ENCODE measurements around the gene CLDN12.

CLDN12 gene

DNA sequence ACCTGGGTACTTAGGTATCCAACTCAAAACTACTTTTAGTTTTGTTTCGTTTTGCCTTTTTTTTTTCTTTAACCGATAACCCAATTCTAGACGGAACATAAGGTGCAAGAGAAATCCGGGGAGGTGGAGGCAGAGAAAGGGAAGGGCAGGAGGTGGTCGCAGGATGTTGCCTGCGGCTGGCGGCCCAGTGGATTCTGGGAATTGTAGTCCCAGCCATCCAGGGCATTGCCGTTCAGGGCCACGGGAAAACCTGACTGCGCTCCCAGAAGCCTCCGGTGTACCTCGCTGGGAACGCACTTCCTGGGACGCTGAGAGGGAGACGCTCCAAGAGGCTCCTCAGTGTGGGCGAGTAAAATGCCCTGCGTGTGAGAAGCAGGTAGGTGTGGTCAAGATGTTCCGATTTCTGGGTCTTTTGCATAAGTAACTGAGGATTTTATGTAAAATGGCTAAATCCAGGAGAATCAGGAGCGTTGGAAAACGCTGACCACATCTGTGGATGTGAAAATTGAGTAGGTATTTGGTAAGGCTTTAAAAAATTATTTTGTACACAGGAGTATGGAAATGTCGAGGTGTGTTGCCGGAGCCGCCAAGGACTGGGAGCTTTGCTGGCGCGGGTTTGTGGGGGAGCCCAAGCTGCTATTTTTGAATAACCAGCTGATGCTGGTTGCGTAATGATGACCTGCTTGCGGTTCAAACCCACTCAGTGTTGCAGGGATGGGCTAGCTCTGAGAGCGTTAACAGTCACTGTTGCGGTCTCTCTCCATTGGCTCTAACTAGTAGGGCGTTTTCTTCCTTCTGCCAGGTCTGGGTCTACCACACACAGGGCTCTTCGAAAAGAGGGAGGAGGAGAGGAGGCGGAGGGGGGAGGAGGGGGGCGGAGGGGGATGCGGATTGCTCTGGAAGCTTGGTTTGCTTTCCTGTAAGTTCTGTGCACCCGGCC is at the start of gene CLDN12:
CLDN12 (plus strand) TSS at position 288 of the 940 bp plus-strand sequence. CDS start 9,216 bp downstream, outside the sequence.
- peak; percentile 83 for DNase-seq

DNA sequence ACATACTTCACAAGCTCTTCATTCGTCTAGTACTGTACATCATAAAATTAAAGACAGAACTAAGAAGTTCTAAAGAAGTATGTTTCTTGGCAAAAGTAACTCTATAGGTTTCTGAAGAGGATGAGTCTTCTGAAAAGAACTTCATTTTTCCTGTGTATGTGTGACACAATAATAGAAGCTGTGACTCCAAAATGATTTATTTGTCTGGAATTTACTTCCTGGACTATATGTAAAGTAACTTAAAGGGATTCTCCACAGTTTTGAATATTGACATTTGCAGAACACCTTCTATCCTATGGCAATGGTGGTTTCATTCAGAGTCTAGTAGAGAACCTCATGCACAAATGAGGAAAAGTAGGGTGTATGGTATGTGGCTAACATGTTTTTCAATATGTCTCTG is 19.8 kb upstream of the CLDN12 start:
- DNase-seq: no peak

- DNase-seq: no peak
These were observed 19.4 kb upstream of the CLDN12 start for GRCh38 chr7:90383861-90384260.

- DNase-seq: no peak
These were observed 18.8 kb upstream of the CLDN12 start for GRCh38 chr7:90384433-90384832.

- no peak for DNase-seq
These were observed 15.6 kb upstream of the CLDN12 start for GRCh38 chr7:90387470-90388240.

- no peak for DNase-seq
These were observed 12.3 kb upstream of the CLDN12 start for GRCh38 chr7:90390926-90391325.

- no peak for DNase-seq
These were observed 11.8 kb upstream of the CLDN12 start for GRCh38 chr7:90391488-90391887.

DNA sequence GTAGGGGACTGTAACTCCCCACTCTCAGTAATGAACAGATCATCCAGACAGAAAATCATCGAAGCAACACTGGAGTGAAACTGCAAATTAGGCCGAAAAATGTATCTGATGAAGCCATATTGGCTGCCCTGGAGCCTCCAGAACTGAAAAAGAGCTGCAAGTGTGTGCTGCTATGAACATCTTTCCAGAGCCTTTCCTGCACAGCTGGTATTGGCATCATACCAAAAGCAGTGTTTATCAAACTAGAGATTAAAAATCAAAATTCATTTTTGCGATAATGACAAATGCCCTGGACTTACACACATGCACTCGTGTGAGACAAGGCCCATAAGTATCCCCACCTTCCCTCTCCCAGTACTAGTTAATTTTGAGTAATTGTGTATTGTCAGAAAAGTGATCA is 6.8 kb upstream of the CLDN12 start:
- no peak for DNase-seq

- DNase-seq: no peak
These were observed 1.3 kb upstream of the CLDN12 start for GRCh38 chr7:90401989-90402388.

DNA sequence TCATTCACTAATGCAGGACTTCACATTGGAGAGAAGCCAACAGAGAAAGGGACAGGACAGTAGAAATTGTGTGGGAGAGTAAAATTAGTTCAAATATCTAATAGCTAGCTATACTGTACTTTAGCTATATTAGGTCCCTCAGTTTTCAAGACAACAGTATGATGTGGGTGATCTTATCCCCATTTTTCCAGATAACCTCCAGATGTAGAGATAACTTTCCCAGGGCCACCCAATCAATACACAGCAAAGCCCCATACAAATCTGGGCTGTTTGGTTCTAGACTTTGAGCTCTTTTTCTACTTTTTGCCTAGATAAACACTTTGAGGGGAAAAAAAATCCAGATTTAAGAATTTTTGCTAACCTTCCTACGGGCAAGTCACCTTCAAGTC is 482 bp upstream of the CLDN12 start:
- no peak for DNase-seq

- no peak for DNase-seq
These were observed 1.5 kb downstream of the CLDN12 start for GRCh38 chr7:90404777-90405176.

GRCh38 chr7:90407484-90407821 is 4.2 kb downstream of the CLDN12 start:
- DNase-seq: no peak

DNA sequence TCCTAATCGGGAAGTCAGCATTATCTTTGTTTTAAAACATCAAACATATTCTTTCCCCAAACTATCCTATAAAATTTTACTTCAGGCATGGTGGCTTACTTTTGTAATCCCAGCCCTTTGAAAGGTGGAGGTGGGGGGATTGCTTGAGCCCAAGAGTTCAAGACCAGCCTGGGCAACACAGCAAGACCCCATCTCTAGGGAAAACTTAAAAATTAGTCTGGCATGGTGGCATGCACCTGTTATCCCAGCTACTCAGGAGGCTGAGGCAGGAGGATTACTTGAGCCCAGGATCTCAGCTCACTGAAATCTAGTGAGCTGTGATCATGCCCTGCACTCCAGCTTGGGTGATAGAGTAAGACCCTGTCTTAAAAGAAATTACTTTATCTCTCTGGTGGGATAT is 4.9 kb downstream of the CLDN12 start:
- no peak for DNase-seq

GRCh38 chr7:90409667-90410066 is 6.4 kb downstream of the CLDN12 start:
- no peak for DNase-seq

DNA sequence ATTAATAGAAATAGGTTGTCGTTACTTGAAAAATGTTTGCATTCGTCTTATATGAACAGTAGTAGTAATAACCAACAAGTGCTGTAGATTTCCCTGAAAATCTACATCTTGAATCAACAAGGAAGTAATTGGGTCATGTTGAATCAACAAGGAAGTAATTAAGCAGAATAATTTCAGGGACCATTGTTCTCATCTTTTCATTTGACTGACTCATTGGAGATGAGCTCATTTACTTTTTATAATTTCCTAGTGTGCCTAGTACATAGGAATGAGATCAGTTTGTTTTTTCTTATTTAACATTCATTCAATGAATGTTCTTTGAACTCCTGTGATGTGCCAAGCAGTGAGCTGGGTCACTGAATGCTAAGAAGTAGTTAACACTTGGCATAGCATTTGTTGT is 8.2 kb downstream of the CLDN12 start:
- DNase-seq: no peak

DNA sequence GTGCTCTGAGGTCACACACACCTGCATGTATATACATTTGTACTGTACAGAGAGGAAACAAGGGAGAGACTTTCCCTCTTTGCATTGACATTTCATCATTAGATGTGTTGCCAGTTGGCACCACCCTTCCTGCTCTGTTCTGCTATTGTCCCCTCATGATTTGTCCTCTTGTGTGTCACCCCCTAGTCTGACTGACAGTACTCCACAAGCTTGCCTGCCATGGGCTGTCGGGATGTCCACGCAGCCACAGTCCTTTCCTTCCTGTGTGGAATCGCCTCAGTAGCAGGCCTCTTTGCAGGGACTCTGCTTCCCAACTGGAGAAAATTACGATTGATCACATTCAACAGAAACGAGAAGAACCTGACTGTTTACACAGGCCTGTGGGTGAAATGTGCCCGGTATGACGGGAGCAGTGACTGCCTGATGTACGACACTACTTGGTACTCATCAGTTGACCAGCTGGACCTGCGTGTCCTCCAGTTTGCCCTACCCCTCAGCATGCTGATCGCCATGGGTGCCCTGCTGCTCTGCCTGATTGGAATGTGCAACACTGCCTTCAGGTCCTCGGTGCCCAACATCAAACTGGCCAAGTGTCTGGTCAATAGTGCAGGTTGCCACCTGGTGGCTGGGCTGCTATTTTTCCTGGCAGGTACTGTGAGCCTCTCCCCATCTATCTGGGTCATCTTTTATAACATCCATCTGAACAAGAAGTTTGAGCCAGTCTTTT is 9.4 kb downstream of the CLDN12 start:
- no peak for DNase-seq

- no peak for DNase-seq
These were observed 9.9 kb downstream of the CLDN12 start for GRCh38 chr7:90413185-90413528.

GRCh38 chr7:90421651-90422050 is 18.4 kb downstream of the CLDN12 start:
- no peak for DNase-seq

DNA sequence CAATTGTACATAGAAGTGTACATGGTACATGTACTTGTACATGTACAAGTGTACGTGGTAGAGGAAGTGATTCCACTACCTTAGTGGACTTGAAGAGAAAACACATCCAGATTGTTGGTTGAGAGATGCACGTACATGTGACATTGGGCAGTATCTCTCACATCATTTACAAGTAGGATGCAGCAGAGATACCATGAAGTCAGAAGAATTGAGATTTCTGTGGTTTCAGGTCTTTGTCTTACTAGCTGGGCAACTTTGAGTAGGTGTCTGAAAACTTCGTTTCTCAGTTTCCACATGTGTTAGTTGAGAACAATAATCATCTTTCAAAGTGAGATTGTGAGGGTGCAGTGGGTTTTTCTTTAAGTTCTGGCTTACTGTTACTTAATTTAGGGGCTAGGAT is 21.5 kb downstream of the CLDN12 start:
- DNase-seq: no peak

DNA sequence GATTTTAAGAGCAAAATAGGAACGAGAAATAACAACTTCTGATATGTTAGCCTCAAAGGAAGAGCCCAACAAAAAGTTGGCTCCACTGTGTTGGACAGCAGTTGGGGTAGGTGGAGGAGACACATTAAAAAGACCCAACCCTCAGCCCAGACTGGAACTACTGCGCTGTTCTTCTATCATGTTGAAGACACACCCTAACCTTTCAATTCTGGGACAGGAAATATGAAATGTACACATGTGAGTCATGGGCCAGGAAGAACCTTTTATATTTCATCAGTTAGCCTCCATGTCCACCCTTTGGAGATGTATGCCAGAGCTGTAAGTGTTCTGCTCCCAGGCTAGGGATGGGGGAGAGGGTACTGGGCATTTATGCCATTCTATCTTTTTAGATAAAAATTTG is 22.1 kb downstream of the CLDN12 start:
- DNase-seq: no peak

- DNase-seq: no peak
These were observed 27.6 kb downstream of the CLDN12 start for GRCh38 chr7:90430614-90431460.

DNA sequence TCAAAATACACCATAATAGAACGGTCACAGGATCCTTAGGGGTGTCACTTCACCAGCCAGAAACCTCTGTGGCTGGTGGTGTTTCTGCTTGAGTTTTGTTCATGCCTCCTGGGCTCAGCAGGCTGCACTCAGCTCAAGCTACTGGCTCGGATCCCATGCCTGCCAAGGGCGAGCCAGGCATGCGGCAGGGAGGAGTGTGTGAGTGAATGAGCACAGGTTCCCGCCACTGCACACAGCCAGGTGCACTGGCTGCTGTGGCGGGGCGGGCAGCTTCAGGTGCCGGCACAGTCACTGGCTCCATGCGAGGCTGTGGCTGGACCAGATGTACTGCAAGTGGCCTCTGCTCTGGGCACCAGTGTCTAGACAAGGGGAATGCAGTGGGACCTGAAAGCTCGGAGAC is 29.5 kb downstream of the CLDN12 start:
- no peak for DNase-seq

DNA sequence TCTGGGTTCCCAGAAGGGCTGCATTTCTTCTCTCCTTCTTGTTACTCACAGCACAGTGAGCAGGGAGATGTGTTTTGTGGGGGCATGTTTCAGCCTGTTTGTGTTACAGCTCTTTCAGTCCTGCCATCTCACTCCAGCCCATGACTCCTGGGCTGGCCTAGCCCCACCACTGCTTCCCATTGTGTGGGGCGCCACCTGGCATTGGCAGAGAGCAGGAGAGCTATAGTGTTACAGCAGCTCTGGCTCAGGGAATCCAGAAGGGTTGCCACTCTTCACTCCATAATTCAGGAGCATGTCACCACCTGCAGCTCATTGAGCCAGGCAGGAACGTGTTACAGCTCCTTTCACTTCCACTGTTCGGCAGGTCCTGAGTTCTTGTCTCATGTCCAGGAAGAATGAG is 30.0 kb downstream of the CLDN12 start:
- no peak for DNase-seq

All from NCI-H1436 (cell line).